Progenitor cell of endocrine pancreas (in vitro differentiated cells): Measurements from ENCODE around the gene PCDHGA5. TPM values are rescaled to one million over a fixed set of nuclear protein-coding genes. Genes with fewer than 3 reads are reported as not detected.

ENCODE experiments used
- DNase-seq: peaks from one replicate; pipeline ENCODE4 v3.0.0; 2021; ENCODE audit warnings: low spot score; ENCODE audit not compliant: unreplicated experiment
- H3K27ac Mint-ChIP-seq: 2 replicates; pipeline ENCODE4 v1.8.0; 2021; ENCODE audit warnings: mild to moderate bottlenecking, moderate library complexity, mixed read lengths
- H3K27me3 Mint-ChIP-seq: 2 replicates; pipeline ENCODE4 v1.8.0; 2021; ENCODE audit warnings: mixed read lengths
- H3K36me3 Mint-ChIP-seq: 2 replicates; pipeline ENCODE4 v1.8.0; 2022; ENCODE audit warnings: mixed read lengths; ENCODE audit not compliant: insufficient read depth
- H3K4me1 Mint-ChIP-seq: 2 replicates; pipeline ENCODE4 v1.8.0; 2021; ENCODE audit warnings: low read depth, mixed read lengths
- H3K4me3 Mint-ChIP-seq: 2 replicates; pipeline ENCODE4 v1.8.0; 2021; ENCODE audit warnings: low read depth, mild to moderate bottlenecking, moderate library complexity, mixed read lengths
- H3K9me3 Mint-ChIP-seq: 2 replicates; pipeline ENCODE4 v1.8.0; 2021; ENCODE audit warnings: low read depth, mixed read lengths
- CTCF ChIP-seq: fragments of 200-600 bp; sonication (generic); IDR thresholded peaks from one replicate; pipeline ENCODE4 v1.5.0; 2021; ENCODE audit warnings: antibody characterized with exemption, mild to moderate bottlenecking; ENCODE audit not compliant: unreplicated experiment
- total RNA-seq: library from RNA; stranded (reverse); gene quantifications from 2 replicates; pipeline ENCODE4 v1.2.1, GENCODE V29; 2021

Gene PCDHGA5
- total RNA-seq, 1 donor from 2014 or later: 0.69 TPM

GRCh38 chr5:141362719-141363118 is 1.2 kb upstream of the PCDHGA5 start:
- DNase-seq: no peak
- no peak overlapping the region for H3K4me3 Mint-ChIP-seq
- H3K36me3 Mint-ChIP-seq: peaks cover 20% of the 10 kb centered on the region
- no peak overlapping the region for H3K27ac Mint-ChIP-seq
- H3K9me3 Mint-ChIP-seq: peaks cover 51% of the 10 kb centered on the region
- no peaks in the 10 kb centered on the region for H3K27me3 Mint-ChIP-seq
- H3K4me1 Mint-ChIP-seq: no peaks in the 10 kb centered on the region
- no peak for TF ChIP-seq CTCF

- Mint-ChIP-seq H3K27me3 (no peaks in the 10 kb centered on the region), H3K4me1 (no peaks in the 10 kb centered on the region), H3K4me3 (no peak overlapping the region), H3K27ac (no peak overlapping the region), H3K9me3 (peaks cover 50% of the 10 kb centered on the region), H3K36me3 (peaks cover 16% of the 10 kb centered on the region)
- DNase-seq: no peak
- no peak for TF ChIP-seq CTCF
Observed at GRCh38 chr5:141366016-141366896, 2.3 kb downstream of the PCDHGA5 start.

- no peak for DNase-seq
- H3K27me3 Mint-ChIP-seq: no peaks in the 10 kb centered on the region
- H3K9me3 Mint-ChIP-seq: peaks cover 49% of the 10 kb centered on the region
- TF ChIP-seq CTCF: no peak
- H3K4me3 Mint-ChIP-seq: no peak within 1 kb of the TSS
- peaks cover 18% of the 10 kb centered on the region for H3K36me3 Mint-ChIP-seq
- H3K4me1 Mint-ChIP-seq: no peaks in the 10 kb centered on the region
- H3K27ac Mint-ChIP-seq: no peak within 1 kb of the TSS
Observed at GRCh38 chr5:141369994-141370848, 6.3 kb downstream of the PCDHGA5 start, which contains the start of gene PCDHGB3. TSS of gene PCDHGB3 (plus strand) at chr5:141370242. CDS start at chr5:141370395, 153 bp downstream.

- Mint-ChIP-seq H3K4me3 (no peak overlapping the region), H3K27me3 (no peaks in the 10 kb centered on the region), H3K27ac (no peak overlapping the region), H3K36me3 (peaks cover 20% of the 10 kb centered on the region), H3K9me3 (peaks cover 50% of the 10 kb centered on the region), H3K4me1 (no peaks in the 10 kb centered on the region)
- TF ChIP-seq CTCF: no peak
- no peak for DNase-seq
Observed at GRCh38 chr5:141371572-141372475, 7.9 kb downstream of the PCDHGA5 start.
